ENCODE measurements around the gene CHCHD2. TPM values are rescaled to one million over a fixed set of nuclear protein-coding genes. Genes with fewer than 3 reads are reported as not detected.
"Not testable (repeated sequence)": the region's sequence is repeated elsewhere in the genome, so short reads cannot be mapped to it uniquely, and the experiment has no call there.

The CHCHD2 gene
- polyA plus RNA-seq (2012; ENCODE audit: insufficient read depth, insufficient read length), result 764 TPM

DNA sequence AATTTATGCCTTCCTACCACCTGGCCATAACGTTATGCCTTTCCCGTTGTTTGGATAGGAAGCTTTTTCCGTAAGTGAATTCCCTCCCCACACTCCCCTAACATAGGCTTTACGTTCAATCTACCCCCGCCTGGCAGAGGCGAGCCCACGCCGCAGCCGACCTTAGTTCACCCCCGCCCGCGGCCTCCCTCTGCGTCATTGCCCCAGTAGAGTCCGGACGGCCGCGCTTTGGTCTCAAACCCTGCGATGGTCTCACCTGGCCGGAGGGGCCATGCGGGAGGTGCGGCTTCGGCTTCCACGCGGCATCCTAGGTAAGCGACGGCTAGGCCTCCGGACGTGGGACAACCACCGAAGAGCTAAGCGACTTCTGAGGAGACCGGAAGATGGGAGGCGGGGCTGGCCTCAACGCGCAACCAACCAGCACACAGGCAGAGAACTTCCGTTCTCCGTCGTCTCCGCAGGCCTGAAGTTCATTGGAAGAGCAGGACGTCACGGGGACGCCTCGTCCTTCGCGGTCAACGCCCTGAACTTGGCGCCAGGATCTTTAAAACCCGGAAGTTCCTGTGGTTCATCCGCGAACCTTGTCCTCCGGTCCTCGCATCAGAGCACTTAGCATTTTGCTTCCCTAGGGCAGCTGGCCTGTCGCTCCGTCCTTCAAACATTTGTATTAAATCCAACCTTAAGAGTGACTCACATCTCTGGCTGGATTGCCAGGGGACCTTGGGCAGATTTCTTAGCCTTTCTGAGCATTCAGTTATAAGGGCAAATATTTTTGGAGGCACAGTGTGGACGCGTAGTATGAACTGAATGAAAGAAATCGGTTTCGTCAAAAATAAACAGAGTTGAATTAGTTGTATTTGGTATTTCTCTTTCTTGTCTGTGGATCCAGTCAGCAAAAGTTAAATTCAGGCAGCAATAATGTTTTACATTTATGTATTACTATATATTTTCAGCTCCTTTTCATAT is at the start of gene CHCHD2:
TSS of gene CHCHD2 (minus strand) at position 369 of the 966 bp plus-strand sequence. CDS start at position 306, 63 bp downstream.
- H3K4me3 ChIP-seq (ENCODE audit: low read length), result peak within 1 kb of the TSS; percentile 98
- peak; percentile 99 for DNase-seq (ENCODE audit: low read depth, low spot score)

GRCh38 chr7:56131062-56131461 is 24.8 kb upstream of the CHCHD2 start:
- not testable (repeated sequence) for DNase-seq (ENCODE audit: low read depth, low spot score); H3K4me3 ChIP-seq (ENCODE audit: low read length)

- no peak overlapping the region for H3K4me3 ChIP-seq (ENCODE audit: low read length)
- no peak for DNase-seq (ENCODE audit: low read depth, low spot score)
These were observed 21.1 kb upstream of the CHCHD2 start for GRCh38 chr7:56127241-56127975.

DNA sequence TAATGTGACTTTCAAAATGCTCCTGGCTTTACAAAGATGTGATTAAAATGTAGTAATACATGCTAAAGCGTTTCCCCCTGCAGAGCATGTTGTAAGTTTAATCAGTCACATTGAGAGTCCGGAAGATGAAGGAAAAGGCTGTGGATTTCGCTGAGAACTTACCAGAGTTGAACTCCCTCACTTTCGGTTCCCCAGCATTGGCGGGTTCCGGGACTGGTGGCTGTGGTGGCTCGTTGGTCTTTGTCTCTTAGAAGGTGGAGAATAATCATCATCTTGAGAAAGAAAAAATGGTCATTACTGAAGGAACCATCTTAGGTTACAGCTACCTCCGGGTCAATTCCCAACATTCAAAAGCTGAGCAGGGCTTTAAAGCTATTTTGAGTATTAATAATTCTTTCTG is 19.6 kb upstream of the CHCHD2 start:
- H3K4me3 ChIP-seq (ENCODE audit: low read length), result no peak overlapping the region
- no peak for DNase-seq (ENCODE audit: low read depth, low spot score)

GRCh38 chr7:56124981-56125380 is 18.7 kb upstream of the CHCHD2 start:
- no peak for DNase-seq (ENCODE audit: low read depth, low spot score)
- no peak overlapping the region for H3K4me3 ChIP-seq (ENCODE audit: low read length)

- H3K4me3 ChIP-seq (ENCODE audit: low read length), result no peak overlapping the region
- DNase-seq (ENCODE audit: low read depth, low spot score), result no peak
These were observed 15.2 kb upstream of the CHCHD2 start for GRCh38 chr7:56121440-56121839.

DNA sequence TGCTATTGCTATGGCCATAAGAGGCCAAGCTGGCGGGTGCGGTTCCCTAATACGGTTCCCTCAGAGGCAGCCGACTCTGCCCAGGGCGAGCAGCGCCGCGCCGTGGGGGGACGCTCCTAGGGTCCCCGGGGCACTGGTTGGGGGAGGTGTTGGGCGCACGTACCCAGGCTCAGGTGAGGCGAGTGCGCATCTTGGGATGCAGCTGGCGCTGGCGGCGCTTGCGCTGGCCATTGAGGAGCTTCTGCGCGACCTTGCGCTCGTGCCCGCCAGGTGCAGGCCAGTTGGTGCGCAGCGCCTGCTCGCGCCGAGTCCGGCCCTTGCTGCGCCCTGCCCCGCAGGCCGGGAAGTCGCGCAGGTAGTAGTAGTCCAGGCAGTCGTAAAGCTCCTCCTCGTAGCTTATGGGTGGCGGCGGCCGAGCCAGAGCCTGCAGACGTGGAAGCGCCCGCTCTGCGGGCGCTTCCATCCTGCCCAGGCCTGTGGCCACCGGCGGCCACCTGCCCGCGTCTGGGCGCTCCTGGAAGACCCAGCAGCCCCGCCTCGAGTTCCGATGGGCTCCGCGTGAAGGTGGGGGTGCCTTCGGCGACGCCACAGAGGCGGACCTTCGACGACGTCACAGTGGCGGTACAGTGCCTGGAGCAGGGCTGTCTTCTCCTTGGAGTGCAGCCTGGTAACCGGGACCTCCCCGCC is 9.7 kb upstream of the CHCHD2 start, which contains the start of gene NUPR2:
TSS of gene NUPR2 (minus strand) at position 566 of the 687 bp plus-strand sequence. CDS start at position 463, 103 bp downstream.
- H3K4me3 ChIP-seq (ENCODE audit: low read length), result no peak within 1 kb of the TSS
- DNase-seq (ENCODE audit: low read depth, low spot score), result no peak

DNA sequence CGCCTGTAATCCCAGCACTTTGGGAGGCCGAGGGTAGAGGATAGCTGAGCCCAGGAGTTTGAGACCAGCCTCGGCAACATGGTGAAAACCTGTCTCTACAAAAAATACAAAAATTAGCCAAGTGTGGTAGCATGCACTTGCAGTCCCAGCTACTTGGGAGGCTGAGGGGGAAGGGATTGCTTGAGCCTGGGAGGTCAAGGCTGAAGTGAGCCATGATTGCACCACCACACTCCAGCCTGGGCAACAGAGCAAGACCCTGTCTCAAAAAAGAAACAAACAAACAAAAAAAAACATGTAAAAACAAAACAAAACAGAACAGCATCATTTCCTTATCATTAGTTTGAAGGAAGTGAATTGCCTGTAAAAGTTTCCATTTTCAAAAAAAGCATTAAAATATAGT is 6.0 kb upstream of the CHCHD2 start:
- H3K4me3 ChIP-seq (ENCODE audit: low read length); DNase-seq (ENCODE audit: low read depth, low spot score): not testable (repeated sequence)

- peak; percentile 73 for DNase-seq (ENCODE audit: low read depth, low spot score)
- no peak overlapping the region for H3K4me3 ChIP-seq (ENCODE audit: low read length)
These were observed 4.3 kb upstream of the CHCHD2 start for GRCh38 chr7:56110611-56111010.

DNA sequence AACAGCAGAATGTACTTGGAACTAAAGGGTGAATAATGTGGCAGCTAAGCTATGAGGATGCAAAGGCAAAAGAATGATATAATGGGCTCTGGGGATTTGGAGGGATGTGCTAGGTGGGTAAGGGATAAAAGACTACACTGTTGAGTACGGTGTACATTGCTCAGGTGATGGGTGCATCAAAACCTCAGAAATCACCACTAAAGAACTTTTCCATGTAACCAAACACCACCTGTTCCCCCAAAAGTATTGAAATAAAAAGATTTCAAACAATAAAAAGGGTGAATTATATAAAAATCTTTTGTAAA is 1.6 kb upstream of the CHCHD2 start:
- H3K4me3 ChIP-seq (ENCODE audit: low read length), result no peak overlapping the region
- no peak for DNase-seq (ENCODE audit: low read depth, low spot score)

- DNase-seq (ENCODE audit: low read depth, low spot score), result peak; percentile 67
These were observed 768 bp downstream of the CHCHD2 start for GRCh38 chr7:56105508-56105907.

GRCh38 chr7:56104138-56104537 is 2.1 kb downstream of the CHCHD2 start:
- DNase-seq (ENCODE audit: low read depth, low spot score); H3K4me3 ChIP-seq (ENCODE audit: low read length): not testable (repeated sequence)

More at GRCh38 chr7:56105508-56105907, 768 bp downstream of the CHCHD2 start:
- peak overlapping the region; percentile 98 for H3K4me3 ChIP-seq (ENCODE audit: low read length)

- no peak for DNase-seq (ENCODE audit: low read depth, low spot score)
- H3K4me3 ChIP-seq (ENCODE audit: low read length), result no peak overlapping the region
These were observed 6.6 kb downstream of the CHCHD2 start for GRCh38 chr7:56099653-56100052.

- not testable (repeated sequence) for H3K4me3 ChIP-seq (ENCODE audit: low read length); DNase-seq (ENCODE audit: low read depth, low spot score)
These were observed 7.9 kb downstream of the CHCHD2 start for GRCh38 chr7:56098187-56099008.

DNA sequence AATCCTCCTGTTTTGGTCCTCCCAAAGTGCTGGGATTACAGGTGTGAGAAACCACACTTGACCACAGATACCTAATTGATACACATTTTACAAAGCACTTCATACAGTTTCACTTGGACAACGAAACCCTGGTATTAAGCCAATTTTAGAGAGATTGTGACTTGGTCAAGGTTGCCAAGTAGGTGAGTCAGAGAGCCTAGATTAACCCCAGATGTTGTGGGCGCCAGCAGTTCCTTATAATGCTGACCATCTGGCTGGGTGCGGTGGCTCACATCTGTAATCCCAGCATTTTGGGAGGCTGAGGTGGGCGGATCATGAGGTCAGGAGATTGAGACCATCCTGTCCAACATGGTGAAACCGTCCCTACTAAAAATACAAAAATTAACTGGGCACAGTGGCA is 8.6 kb downstream of the CHCHD2 start:
- DNase-seq (ENCODE audit: low read depth, low spot score), result no peak
- no peak overlapping the region for H3K4me3 ChIP-seq (ENCODE audit: low read length)

DNA sequence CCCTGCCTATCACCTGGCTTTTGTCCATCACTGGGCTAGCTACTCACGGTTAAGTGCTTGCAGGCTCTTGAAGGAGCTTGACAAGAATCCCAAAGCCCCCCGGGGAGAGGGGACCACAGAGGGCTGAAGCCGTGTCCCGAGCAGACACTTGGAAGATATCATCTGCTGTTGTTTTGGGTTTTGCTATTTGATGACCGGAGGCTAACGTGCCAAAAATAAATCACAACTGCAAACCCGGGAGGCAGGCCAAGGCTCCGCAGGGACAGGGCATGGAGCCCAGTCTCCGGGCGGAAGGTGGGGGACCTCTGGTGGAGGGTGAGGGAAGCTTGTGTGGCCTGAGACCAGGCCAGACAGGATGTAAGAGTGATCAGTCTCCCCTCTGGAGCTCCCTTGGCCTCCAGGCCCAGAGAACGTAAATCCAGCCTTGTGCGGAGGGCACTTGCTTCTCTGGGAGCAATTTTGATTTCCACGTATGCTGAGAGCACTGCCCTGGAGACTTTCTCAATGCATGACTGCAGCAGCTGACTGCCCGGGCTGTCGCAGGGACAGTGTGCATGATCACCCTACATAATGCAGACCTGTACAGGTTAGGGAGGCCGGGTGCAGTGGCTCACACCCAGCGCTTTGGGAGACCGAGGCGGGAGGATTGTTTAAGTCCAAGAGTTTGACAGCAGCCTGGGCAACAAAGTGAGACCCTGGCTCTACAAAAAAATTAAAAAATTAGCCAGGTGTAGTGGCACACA is 13.3 kb downstream of the CHCHD2 start, which contains the start of gene PHKG1:
TSS of gene PHKG1 (minus strand) at position 164 of the 743 bp plus-strand sequence. CDS start 4,011 bp downstream, outside the sequence.
- no peak within 1 kb of the TSS for H3K4me3 ChIP-seq (ENCODE audit: low read length)
- DNase-seq (ENCODE audit: low read depth, low spot score), result no peak

DNA sequence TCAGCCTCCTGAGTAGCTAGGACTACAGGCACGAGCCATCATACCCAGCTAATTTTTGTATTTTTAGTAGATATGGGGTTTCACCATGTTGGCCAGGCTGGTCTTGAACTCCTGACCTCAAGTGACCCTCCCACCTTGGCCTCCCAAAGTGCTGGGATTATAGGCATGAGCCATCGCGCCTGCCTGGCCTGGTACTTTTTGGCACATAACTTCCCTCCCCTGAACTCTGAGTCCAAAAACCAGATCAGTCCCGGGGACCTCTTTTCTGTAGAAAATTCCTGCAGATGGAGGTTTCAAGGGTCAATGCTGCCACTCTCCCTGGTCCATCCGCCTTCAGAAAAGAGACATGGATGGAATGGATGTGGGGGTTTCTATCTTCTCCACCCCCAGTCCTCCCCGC is 13.9 kb downstream of the CHCHD2 start:
- DNase-seq (ENCODE audit: low read depth, low spot score), result not testable (repeated sequence)

GRCh38 chr7:56091591-56091990 is 14.7 kb downstream of the CHCHD2 start:
- DNase-seq (ENCODE audit: low read depth, low spot score), result no peak
- no peak overlapping the region for H3K4me3 ChIP-seq (ENCODE audit: low read length)

More for the DNA sequence above, 13.9 kb downstream of the CHCHD2 start:
- H3K4me3 ChIP-seq (ENCODE audit: low read length), result not testable (repeated sequence)

All from Jurkat, Clone E6-1 (cell line).